ENCODE results near the gene REX1BD.

Gene REX1BD

GRCh38 chr19:18618236-18618635, 29.6 kb downstream of the REX1BD start:
- DNase-seq = no peak

- no peak for DNase-seq
These were observed 31.7 kb downstream of the REX1BD start for GRCh38 chr19:18620311-18620710.

GRCh38 chr19:18620902-18621301, 32.3 kb downstream of the REX1BD start:
- DNase-seq = no peak

GRCh38 chr19:18626906-18627305, 38.3 kb downstream of the REX1BD start:
- DNase-seq = no peak

GRCh38 chr19:18629166-18630088, 40.8 kb downstream of the REX1BD start:
- DNase-seq = no peak

GRCh38 chr19:18633321-18633720, 44.7 kb downstream of the REX1BD start:
- DNase-seq = no peak

- DNase-seq = no peak
These were observed 46.2 kb downstream of the REX1BD start for GRCh38 chr19:18634612-18635297.

- DNase-seq = no peak
These were observed 47.2 kb downstream of the REX1BD start for GRCh38 chr19:18635831-18636182.

GRCh38 chr19:18636183-18636968, 47.8 kb downstream of the REX1BD start:
- peak; percentile 89 to 92 for DNase-seq

- DNase-seq = no peak
These were observed 48.5 kb downstream of the REX1BD start, which contains the start of gene KLHL26 for GRCh38 chr19:18636969-18637629. KLHL26 (plus strand) TSS chr19:18637028; CDS start chr19:18637055, 27 bp downstream.

GRCh38 chr19:18637673-18638630, 49.4 kb downstream of the REX1BD start:
- DNase-seq = no peak

- no peak for DNase-seq
These were observed 51.2 kb downstream of the REX1BD start for GRCh38 chr19:18639706-18640243.

Measured in NCI-H187 (cell line).